Measurements from ENCODE around the gene GPRC5A. TPM values are rescaled to one million over a fixed set of nuclear protein-coding genes. Genes with fewer than 3 reads are reported as not detected.

GPRC5A gene
- total RNA-seq, 4 donors from 2014 or later = 11.3 to 284 (median 88.4) TPM

DNA sequence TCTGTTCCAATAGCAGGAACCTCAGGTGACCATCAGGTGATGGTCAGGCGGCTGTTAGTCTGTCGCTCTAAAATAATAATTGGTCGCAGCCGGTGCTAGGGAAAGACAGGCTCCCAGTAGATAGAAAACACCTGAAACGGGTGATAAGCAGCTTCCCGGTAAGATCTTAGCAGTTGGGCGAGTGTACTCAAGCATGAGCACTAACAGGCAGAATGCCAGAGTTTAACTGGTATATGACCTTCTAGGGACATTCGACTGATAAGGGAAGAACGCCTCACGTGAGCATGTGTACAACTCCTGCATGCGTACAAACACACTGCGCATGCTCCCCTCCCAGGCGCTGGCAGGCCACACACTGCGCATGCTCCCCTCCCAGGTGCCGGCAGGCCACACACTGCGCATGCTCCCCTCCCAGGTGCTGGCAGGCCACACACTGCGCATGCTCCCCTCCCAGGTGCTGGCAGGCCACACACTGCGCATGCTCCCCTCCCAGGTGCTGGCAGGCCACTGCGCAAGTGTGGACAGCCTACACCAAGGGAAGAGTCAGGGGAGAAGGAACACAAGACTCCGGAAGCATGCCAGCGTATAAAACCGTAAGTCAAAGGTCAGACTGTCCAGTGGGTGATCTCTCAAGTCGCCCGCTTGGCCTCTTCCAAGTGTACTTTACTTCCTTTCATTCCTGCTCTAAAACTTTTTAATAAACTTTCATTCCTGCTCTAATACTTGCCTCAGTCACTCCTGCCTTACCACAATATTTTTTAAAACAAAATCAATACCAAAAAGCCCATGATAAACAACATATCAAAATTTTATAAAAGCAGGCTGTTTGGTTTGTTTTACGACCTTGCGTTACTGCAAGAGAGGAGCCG lies 36.1 kb downstream of the GPRC5A start:
- TF ChIP-seq, protein P1, sequence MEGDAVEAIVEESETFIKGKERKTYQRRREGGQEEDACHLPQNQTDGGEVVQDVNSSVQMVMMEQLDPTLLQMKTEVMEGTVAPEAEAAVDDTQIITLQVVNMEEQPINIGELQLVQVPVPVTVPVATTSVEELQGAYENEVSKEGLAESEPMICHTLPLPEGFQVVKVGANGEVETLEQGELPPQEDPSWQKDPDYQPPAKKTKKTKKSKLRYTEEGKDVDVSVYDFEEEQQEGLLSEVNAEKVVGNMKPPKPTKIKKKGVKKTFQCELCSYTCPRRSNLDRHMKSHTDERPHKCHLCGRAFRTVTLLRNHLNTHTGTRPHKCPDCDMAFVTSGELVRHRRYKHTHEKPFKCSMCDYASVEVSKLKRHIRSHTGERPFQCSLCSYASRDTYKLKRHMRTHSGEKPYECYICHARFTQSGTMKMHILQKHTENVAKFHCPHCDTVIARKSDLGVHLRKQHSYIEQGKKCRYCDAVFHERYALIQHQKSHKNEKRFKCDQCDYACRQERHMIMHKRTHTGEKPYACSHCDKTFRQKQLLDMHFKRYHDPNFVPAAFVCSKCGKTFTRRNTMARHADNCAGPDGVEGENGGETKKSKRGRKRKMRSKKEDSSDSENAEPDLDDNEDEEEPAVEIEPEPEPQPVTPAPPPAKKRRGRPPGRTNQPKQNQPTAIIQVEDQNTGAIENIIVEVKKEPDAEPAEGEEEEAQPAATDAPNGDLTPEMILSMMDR (IDR thresholded peaks at IDR 0.05) = no peak
- DNase-seq (ENCODE audit: low spot score) = no peak
- ATAC-seq (ENCODE audit: low FRiP score) = peak; percentile 70

- DNase-seq (ENCODE audit: low spot score) (no peak), ATAC-seq (ENCODE audit: low FRiP score) (no peak)
- TF ChIP-seq, protein P1 (IDR thresholded peaks at IDR 0.05) = no peak
These were observed 38.3 kb downstream of the GPRC5A start for GRCh38 chr12:12929696-12930095.

DNA sequence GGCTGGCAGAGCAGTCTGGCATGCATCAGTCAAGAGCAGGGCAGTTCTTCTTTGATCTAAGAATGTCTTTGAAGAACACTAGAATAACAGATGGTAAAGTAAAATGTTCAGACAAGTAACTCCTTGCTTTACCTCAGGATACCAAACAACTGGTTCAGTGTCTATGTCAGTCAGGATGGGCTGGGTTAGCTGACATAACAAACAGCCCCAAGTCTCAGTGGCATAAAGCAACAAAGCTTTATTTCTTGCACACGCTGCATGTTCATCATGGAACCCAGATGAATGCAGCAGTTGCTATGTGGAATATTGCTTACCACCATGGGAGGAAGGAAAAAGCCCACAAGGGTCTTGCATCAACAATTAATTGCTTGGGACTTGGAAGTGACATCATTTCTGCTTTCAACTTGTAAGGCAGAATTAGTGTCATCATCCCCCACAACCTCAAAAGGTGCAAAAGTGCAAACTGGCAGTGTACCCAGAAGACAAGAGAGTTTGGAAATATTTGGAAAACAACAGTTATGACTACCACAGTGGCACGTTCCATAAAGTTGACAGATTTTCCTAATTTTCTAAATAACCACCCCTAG lies 39.4 kb downstream of the GPRC5A start:
- no peak for ATAC-seq (ENCODE audit: low FRiP score)
- TF ChIP-seq, protein P1 (IDR thresholded peaks at IDR 0.05) = no peak
- no peak for DNase-seq (ENCODE audit: low spot score)

- TF ChIP-seq, protein P1 (IDR thresholded peaks at IDR 0.05) = no peak
- ATAC-seq (ENCODE audit: low FRiP score) (no peak), DNase-seq (ENCODE audit: low spot score) (no peak)
These were observed 42.4 kb downstream of the GPRC5A start for GRCh38 chr12:12933742-12934141.

DNA sequence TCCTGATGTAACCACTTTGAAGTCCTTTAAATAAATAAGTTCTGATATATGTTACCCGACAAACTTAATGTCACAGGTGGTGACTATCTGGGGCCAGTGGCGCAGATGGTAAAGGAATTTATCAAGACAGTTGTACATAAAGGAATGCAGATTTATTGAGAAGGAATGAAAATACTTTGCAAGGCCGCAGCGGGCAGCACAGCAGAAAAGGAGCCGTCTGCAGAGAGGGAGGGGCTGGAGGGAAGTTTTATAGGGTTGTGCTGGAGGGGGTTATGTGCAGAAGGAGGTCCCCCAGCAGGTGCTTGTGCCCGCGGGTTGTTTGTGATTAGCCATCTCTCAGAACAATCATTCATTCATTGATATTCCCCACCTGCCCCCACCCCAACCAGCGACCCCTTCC lies 43.2 kb downstream of the GPRC5A start:
- no peak for ATAC-seq (ENCODE audit: low FRiP score)
- no peak for DNase-seq (ENCODE audit: low spot score)
- TF ChIP-seq, protein P1 (IDR thresholded peaks at IDR 0.05) = no peak

- ATAC-seq (ENCODE audit: low FRiP score) (no peak), DNase-seq (ENCODE audit: low spot score) (no peak)
- TF ChIP-seq, protein P1 (IDR thresholded peaks at IDR 0.05) = no peak
These were observed 45.7 kb downstream of the GPRC5A start for GRCh38 chr12:12936983-12937491.
